Erythroblast (primary cell): ENCODE data around the gene AMOTL1.

Experiments used
- GATA1 ChIP-seq: IDR thresholded peaks from 2 replicates; pipeline ENCODE4 v1.6.1; 2011; ENCODE audit warnings: low read depth, mild to moderate bottlenecking, control low read depth, low read length, moderate library complexity
- POLR2A ChIP-seq: IDR thresholded peaks from 2 replicates; pipeline ENCODE4 v1.6.1; 2011; ENCODE audit warnings: mild to moderate bottlenecking, low read length

- TF ChIP-seq POLR2A (no peak), GATA1 (no peak)
Observed at GRCh38 chr11:94728966-94729751, 39.0 kb upstream of the AMOTL1 start.
